B cell (primary cell): Measurements from ENCODE around the gene TTC28.

ENCODE experiments used
- CTCF ChIP-seq: fragments of 200-600 bp; IDR thresholded peaks from one replicate; pipeline ENCODE4 v1.8.0; 2022; ENCODE audit warnings: antibody characterized with exemption, mild to moderate bottlenecking
- EZH2 ChIP-seq: IDR thresholded peaks from 2 replicates; pipeline ENCODE4 v1.6.1; 2012; ENCODE audit warnings: borderline replicate concordance, low read depth, mild to moderate bottlenecking, moderate library complexity, low read length; ENCODE audit not compliant: insufficient read depth, poor library complexity, severe bottlenecking

DNA sequence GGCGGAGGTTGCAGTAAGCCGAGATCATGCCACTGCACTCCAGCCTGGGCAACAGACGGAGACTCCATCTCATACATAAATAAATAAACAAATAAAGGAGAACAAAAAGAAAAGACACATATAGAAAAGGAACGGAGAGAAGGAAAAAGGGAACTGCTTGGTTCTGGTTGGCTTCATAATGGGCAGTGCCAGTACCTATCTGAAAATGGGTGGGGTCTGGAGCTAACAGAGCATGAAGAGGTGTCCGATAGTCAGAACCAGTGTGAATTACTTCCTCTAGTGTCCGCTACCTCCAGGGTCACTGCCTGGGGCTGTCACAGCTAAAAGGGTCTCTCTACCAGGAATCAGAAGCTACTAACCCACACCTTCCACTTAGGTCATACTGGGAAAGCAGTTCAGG, 27.2 kb upstream of the TTC28 start:
- TF ChIP-seq CTCF (no peak), EZH2 (no peak)
